ENCODE results near the gene MTAP.
A peak's percentile ranks its signal among the peaks of the same experiment; 100 is the strongest.

MTAP gene

GRCh38 chr9:21812415-21812814, 10.0 kb downstream of the MTAP start:
- no peak overlapping the region for H3K4me3 ChIP-seq (ENCODE audit: low read depth, low read length)
- no peak for TF ChIP-seq CTCF (IDR thresholded peaks at IDR 0.05; ENCODE audit: borderline replicate concordance, insufficient read depth, low read depth, low read length)

GRCh38 chr9:21812946-21813568, 10.6 kb downstream of the MTAP start:
- no peak overlapping the region for H3K4me3 ChIP-seq (ENCODE audit: low read depth, low read length)
- peak; percentile 83 for TF ChIP-seq CTCF (IDR thresholded peaks at IDR 0.05; ENCODE audit: borderline replicate concordance, insufficient read depth, low read depth, low read length)

GRCh38 chr9:21813575-21814473, 11.4 kb downstream of the MTAP start:
- TF ChIP-seq CTCF (IDR thresholded peaks at IDR 0.05; ENCODE audit: borderline replicate concordance, insufficient read depth, low read depth, low read length) = peak; percentile 41; the same call in 1 of the 2 replicates
- no peak overlapping the region for H3K4me3 ChIP-seq (ENCODE audit: low read depth, low read length)

GRCh38 chr9:21815643-21816042, 13.2 kb downstream of the MTAP start:
- no peak for TF ChIP-seq CTCF (IDR thresholded peaks at IDR 0.05; ENCODE audit: borderline replicate concordance, insufficient read depth, low read depth, low read length)
- no peak overlapping the region for H3K4me3 ChIP-seq (ENCODE audit: low read depth, low read length)

GRCh38 chr9:21817176-21817575, 14.7 kb downstream of the MTAP start:
- TF ChIP-seq CTCF (IDR thresholded peaks at IDR 0.05; ENCODE audit: borderline replicate concordance, insufficient read depth, low read depth, low read length) = no peak
- H3K4me3 ChIP-seq (ENCODE audit: low read depth, low read length) = no peak overlapping the region

GRCh38 chr9:21825637-21826036, 23.2 kb downstream of the MTAP start:
- no peak for TF ChIP-seq CTCF (IDR thresholded peaks at IDR 0.05; ENCODE audit: borderline replicate concordance, insufficient read depth, low read depth, low read length)
- H3K4me3 ChIP-seq (ENCODE audit: low read depth, low read length) = no peak overlapping the region
